ELF-1 (cell line): Measurements from ENCODE around the gene PIWIL1.

Source experiments
- DNase-seq: peaks from one replicate; pipeline ENCODE4 v3.0.0-alpha.2; 2016; ENCODE audit warnings: low read depth, low spot score

PIWIL1 gene

GRCh38 chr12:130337488-130338303 is at the start of gene PIWIL1:
Gene PIWIL1 (plus strand): TSS chr12:130337887. CDS start chr12:130342592, 4,705 bp downstream.
- peak; percentile 46 for DNase-seq

GRCh38 chr12:130288206-130288605 is 49.5 kb upstream of the PIWIL1 start:
- no peak for DNase-seq

- DNase-seq = no peak
Observed at GRCh38 chr12:130288691-130289090, 49.0 kb upstream of the PIWIL1 start.

- no peak for DNase-seq
Observed at GRCh38 chr12:130290114-130290513, 47.6 kb upstream of the PIWIL1 start.

- no peak for DNase-seq
Observed at GRCh38 chr12:130298322-130299021, 39.2 kb upstream of the PIWIL1 start.

GRCh38 chr12:130299574-130299973 is 38.1 kb upstream of the PIWIL1 start:
- DNase-seq = no peak

- DNase-seq = no peak
Observed at GRCh38 chr12:130300090-130300489, 37.6 kb upstream of the PIWIL1 start.

- no peak for DNase-seq
Observed at GRCh38 chr12:130300737-130301535, 36.8 kb upstream of the PIWIL1 start.

GRCh38 chr12:130301559-130301958 is 36.1 kb upstream of the PIWIL1 start:
- DNase-seq = no peak

- no peak for DNase-seq
Observed at GRCh38 chr12:130303781-130304180, 33.9 kb upstream of the PIWIL1 start.

GRCh38 chr12:130307859-130308258 is 29.8 kb upstream of the PIWIL1 start:
- DNase-seq = no peak

GRCh38 chr12:130308393-130308792 is 29.3 kb upstream of the PIWIL1 start:
- no peak for DNase-seq

- DNase-seq = no peak
Observed at GRCh38 chr12:130316251-130316650, 21.4 kb upstream of the PIWIL1 start.

GRCh38 chr12:130320536-130320935 is 17.2 kb upstream of the PIWIL1 start:
- DNase-seq = no peak

GRCh38 chr12:130322263-130322662 is 15.4 kb upstream of the PIWIL1 start:
- no peak for DNase-seq

GRCh38 chr12:130330685-130331084 is 7.0 kb upstream of the PIWIL1 start:
- DNase-seq = no peak

GRCh38 chr12:130331146-130331545 is 6.5 kb upstream of the PIWIL1 start:
- DNase-seq = peak; percentile 27

GRCh38 chr12:130333341-130333740 is 4.3 kb upstream of the PIWIL1 start:
- DNase-seq = no peak

GRCh38 chr12:130334399-130334798 is 3.3 kb upstream of the PIWIL1 start:
- no peak for DNase-seq

GRCh38 chr12:130334937-130335336 is 2.8 kb upstream of the PIWIL1 start:
- peak; percentile 50 for DNase-seq

- peak; percentile 39 for DNase-seq
Observed at GRCh38 chr12:130335517-130336392, 1.9 kb upstream of the PIWIL1 start.
